SK-N-SH treated with all-trans-retinoic acid at 6 μM for 48 hours (cell line): ENCODE measurements around the gene IQUB.

Experiments used
- ATAC-seq: fragments of 200-7000 bp; cut with Tn5 transposase; 3 replicates; pipeline ENCODE4 v1.9.1; 2020; ENCODE audit warnings: mild to moderate bottlenecking, moderate library complexity
- ARNTL ChIP-seq: fragments of 450-650 bp; formaldehyde crosslinking; IDR thresholded peaks from 2 replicates; pipeline ENCODE4 v1.5.0; 2020; ENCODE audit warnings: low read depth, mild to moderate bottlenecking, moderate library complexity, borderline replicate concordance
- CREB5 ChIP-seq: fragments of 250-450 bp; sonication (Bioruptor Pico); IDR thresholded peaks from 2 replicates; pipeline ENCODE4 v1.5.1; 2020; ENCODE audit warnings: low read depth, mild to moderate bottlenecking, moderate library complexity
- CSDC2 ChIP-seq: fragments of 250-450 bp; sonication (Bioruptor Pico); IDR thresholded peaks from 2 replicates; pipeline ENCODE4 v1.5.0; 2020; ENCODE audit warnings: mild to moderate bottlenecking, moderate library complexity
- CSRNP3 ChIP-seq: fragments of 250-450 bp; sonication (Bioruptor Pico); IDR thresholded peaks from 2 replicates; pipeline ENCODE4 v1.5.1; 2021; ENCODE audit warnings: mild to moderate bottlenecking, moderate library complexity
- ESRRG ChIP-seq: fragments of 250-450 bp; sonication (Bioruptor Pico); IDR thresholded peaks from 2 replicates; pipeline ENCODE4 v1.6.1; 2021; ENCODE audit warnings: mild to moderate bottlenecking
- GLIS3 ChIP-seq: fragments of 250-450 bp; sonication (Bioruptor Pico); IDR thresholded peaks from 2 replicates; pipeline ENCODE4 v1.5.0; 2020; ENCODE audit warnings: mild to moderate bottlenecking, moderate library complexity
- ISL1 ChIP-seq: fragments of 250-450 bp; sonication (Bioruptor Pico); IDR thresholded peaks from 2 replicates; pipeline ENCODE4 v2.1.2; 2022; ENCODE audit warnings: mild to moderate bottlenecking, moderate library complexity
- OSR1 ChIP-seq: fragments of 250-450 bp; sonication (Bioruptor Pico); IDR thresholded peaks from 2 replicates; pipeline ENCODE4 v1.8.0; 2022; ENCODE audit warnings: moderate library complexity, mild to moderate bottlenecking, inconsistent platforms
- PATZ1 ChIP-seq: fragments of 250-450 bp; sonication (Bioruptor Pico); IDR thresholded peaks from 2 replicates; pipeline ENCODE4 v1.8.0; 2020; ENCODE audit warnings: mild to moderate bottlenecking, moderate library complexity, borderline replicate concordance
- PPARA ChIP-seq: fragments of 250-450 bp; sonication (Bioruptor Pico); IDR thresholded peaks from 2 replicates; pipeline ENCODE4 v1.5.0; 2020; ENCODE audit warnings: mild to moderate bottlenecking, borderline replicate concordance
- RARB ChIP-seq: fragments of 250-450 bp; sonication (Bioruptor Pico); IDR thresholded peaks from 2 replicates; pipeline ENCODE4 v1.8.0; 2021; ENCODE audit warnings: mild to moderate bottlenecking, moderate library complexity
- SNAI2 ChIP-seq: fragments of 250-450 bp; sonication (Bioruptor Pico); IDR thresholded peaks from 2 replicates; pipeline ENCODE4 v1.5.0; 2020; ENCODE audit warnings: mild to moderate bottlenecking, moderate library complexity
- TCF4 ChIP-seq: fragments of 250-450 bp; sonication (Bioruptor Pico); IDR thresholded peaks from 2 replicates; pipeline ENCODE4 v1.8.0; 2021; ENCODE audit warnings: mild to moderate bottlenecking, moderate library complexity, borderline replicate concordance
- TOX ChIP-seq: fragments of 250-450 bp; sonication (Bioruptor Pico); IDR thresholded peaks from 2 replicates; pipeline ENCODE4 v1.8.0; 2021; ENCODE audit warnings: mild to moderate bottlenecking, moderate library complexity, borderline replicate concordance
- TSHZ2 ChIP-seq: fragments of 250-450 bp; sonication (Bioruptor Pico); IDR thresholded peaks from 2 replicates; pipeline ENCODE4 v1.5.0; 2020; ENCODE audit warnings: mild to moderate bottlenecking, moderate library complexity
- ZC3H10 ChIP-seq: fragments of 250-450 bp; sonication (Bioruptor Pico); IDR thresholded peaks from 2 replicates; pipeline ENCODE4 v1.5.1; 2021; ENCODE audit warnings: mild to moderate bottlenecking, moderate library complexity
- ZFP3 ChIP-seq: fragments of 250-450 bp; sonication (Bioruptor Pico); IDR thresholded peaks from 2 replicates; pipeline ENCODE4 v1.5.0; 2020; ENCODE audit warnings: mild to moderate bottlenecking, moderate library complexity
- ZFP30 ChIP-seq: fragments of 450-650 bp; formaldehyde crosslinking; IDR thresholded peaks from 2 replicates; pipeline ENCODE4 v1.5.0; 2022; ENCODE audit warnings: mild to moderate bottlenecking, moderate library complexity
- ZNF70 ChIP-seq: fragments of 450-650 bp; formaldehyde crosslinking; IDR thresholded peaks from 2 replicates; pipeline ENCODE4 v1.5.0; 2020; ENCODE audit warnings: mild to moderate bottlenecking, moderate library complexity
- ZNF8 ChIP-seq: fragments of 450-650 bp; formaldehyde crosslinking; IDR thresholded peaks from 2 replicates; pipeline ENCODE4 v1.5.0; 2020; ENCODE audit warnings: mild to moderate bottlenecking, moderate library complexity

The IQUB gene

GRCh38 chr7:123417580-123417979 lies 116.8 kb downstream of the IQUB start:
- ATAC-seq = no peak
- no peak for TF ChIP-seq GLIS3 (CRISPR knock-in tag)
- TF ChIP-seq ZNF8 (CRISPR knock-in tag) = no peak
- TF ChIP-seq TSHZ2 (CRISPR knock-in tag) = no peak

GRCh38 chr7:123415625-123416024 lies 118.8 kb downstream of the IQUB start:
- ATAC-seq = no peak
- TF ChIP-seq GLIS3 (CRISPR knock-in tag) (no peak), PPARA (CRISPR knock-in tag) (no peak), TSHZ2 (CRISPR knock-in tag) (no peak), OSR1 (CRISPR knock-in tag) (no peak), ISL1 (CRISPR knock-in tag) (no peak), CSRNP3 (CRISPR knock-in tag) (no peak), ARNTL (no peak), PATZ1 (CRISPR knock-in tag) (no peak), TOX (CRISPR knock-in tag) (no peak), TCF4 (no peak), ZNF8 (CRISPR knock-in tag) (no peak), CSDC2 (CRISPR knock-in tag) (no peak), RARB (CRISPR knock-in tag) (no peak), SNAI2 (CRISPR knock-in tag) (no peak), ZNF70 (CRISPR knock-in tag) (no peak)

- peak; percentile 69 for ATAC-seq
Observed at GRCh38 chr7:123410273-123410904, 124.0 kb downstream of the IQUB start.

More at GRCh38 chr7:123410273-123410904, 124.0 kb downstream of the IQUB start:
- TF ChIP-seq ZFP30 (CRISPR knock-in tag) (no peak), SNAI2 (CRISPR knock-in tag) (peak; percentile 40; the same call in 1 of the 2 replicates), CSRNP3 (CRISPR knock-in tag) (no peak), CSDC2 (CRISPR knock-in tag) (peak; percentile 84), ZC3H10 (CRISPR knock-in tag) (no peak), ZFP3 (CRISPR knock-in tag) (0 out of 2 replicates have a peak, but pooled peaks have one; percentile 69), ISL1 (CRISPR knock-in tag) (peak; percentile 78), ESRRG (CRISPR knock-in tag) (peak; percentile 77; the same call in 1 of the 2 replicates), TSHZ2 (CRISPR knock-in tag) (0 out of 2 replicates have a peak, but pooled peaks have one; percentile 16), PPARA (CRISPR knock-in tag) (no peak), CREB5 (peak; percentile 78; the same call in 1 of the 2 replicates), ZNF70 (CRISPR knock-in tag) (peak; percentile 78)
